Hippocampal formation (tissue), 2 donors: ENCODE results near the gene COQ8A.

Experiments used
- DNase-seq, 2 donors: peaks; one replicate each; lab custom pipeline; 2025; lab: John Stamatoyannopoulos, UW

COQ8A gene

DNA sequence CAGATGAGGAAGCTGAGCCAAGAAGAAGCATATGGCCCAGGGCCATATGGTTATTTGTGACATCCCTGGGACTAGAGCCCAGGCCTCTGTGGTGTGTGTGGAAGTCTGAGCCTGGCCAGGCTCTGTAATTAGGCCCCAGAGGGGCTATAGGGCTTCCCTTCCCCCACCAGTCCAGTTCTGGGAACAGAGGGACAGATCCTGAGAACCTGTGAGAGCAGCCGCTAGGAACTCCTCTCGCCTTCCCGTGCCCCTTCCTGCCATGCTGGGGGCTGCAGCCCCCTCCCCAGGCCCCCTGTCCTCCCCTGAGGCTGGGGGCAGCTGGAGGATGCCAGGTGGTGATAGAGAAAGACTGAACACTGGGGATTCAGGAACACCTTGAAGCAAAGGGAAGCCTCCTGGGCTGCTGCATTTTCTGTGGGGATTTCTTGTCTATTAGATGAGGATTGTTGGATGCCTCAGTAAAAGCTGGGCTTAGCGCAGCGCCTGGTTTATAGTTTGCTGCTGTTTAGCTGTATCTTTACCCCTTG is 33.3 kb downstream of the COQ8A start:
- no peak for DNase-seq

DNA sequence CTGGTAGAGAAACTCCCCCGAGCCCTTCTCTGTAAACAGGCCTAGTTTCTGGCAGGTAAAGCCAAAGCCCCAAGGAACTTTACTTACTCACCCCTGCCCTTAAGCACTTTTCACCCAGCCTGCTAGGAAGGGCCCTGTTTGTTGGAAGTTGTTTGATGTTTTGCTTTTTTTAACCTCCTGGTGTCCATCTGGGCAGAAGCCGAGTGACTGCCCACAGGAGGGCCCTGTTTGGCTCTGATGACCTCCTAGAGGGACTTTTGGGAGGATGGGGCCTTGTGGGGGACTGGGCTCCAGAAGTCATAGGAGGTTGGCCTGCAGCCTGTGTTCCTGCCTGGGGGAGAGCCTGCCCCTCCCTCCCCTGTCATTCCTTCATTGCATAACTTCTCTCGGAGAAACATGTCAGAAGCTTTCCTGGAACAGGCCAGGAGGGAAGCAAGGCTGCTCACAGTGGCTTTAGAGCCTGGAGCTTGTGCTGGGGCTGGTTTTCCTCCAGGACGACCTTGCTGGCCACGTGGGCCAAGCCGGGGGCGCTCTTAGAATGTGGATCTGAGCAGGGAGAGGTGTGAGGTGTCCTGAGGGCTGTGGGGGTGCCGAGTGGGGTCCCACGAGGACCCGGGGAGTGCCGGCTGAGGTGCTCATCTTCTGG is 33.9 kb downstream of the COQ8A start:
- DNase-seq, result no peak

DNA sequence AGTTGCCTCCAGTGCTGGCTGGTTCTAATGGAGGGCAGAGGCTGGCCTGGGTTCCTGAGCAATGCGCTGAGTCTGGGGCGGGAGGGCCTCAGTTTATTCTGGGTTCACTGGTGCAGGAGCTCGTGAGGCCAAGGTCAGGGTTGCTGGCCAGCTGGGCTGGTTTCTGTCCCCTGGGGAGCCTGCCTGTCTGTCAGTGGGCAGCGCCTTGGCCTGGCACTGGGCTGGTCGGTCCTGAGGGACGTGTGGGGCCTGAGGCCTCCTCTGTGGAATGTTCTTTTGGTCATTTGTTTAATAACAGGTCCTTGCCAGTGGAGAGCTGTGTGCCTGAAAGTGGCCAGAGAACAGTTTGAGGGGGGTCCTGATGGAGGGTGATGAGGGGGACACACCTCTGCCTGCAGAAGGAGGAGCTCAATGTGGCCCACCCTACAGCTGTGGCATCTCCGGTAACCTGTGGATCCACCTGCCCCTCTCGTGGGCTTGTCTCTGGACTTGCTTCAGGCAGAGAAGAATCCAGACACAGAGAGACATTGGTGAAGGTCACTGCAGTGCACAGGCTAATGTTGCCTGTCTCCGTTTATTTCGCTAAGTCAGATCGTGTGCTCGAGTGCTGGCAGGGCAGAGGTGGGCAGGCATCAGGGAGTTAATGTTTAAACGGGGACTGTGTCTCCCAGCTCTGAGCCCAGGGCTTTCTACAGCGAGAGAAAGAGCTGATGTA is 34.6 kb downstream of the COQ8A start:
- DNase-seq, result no peak

DNA sequence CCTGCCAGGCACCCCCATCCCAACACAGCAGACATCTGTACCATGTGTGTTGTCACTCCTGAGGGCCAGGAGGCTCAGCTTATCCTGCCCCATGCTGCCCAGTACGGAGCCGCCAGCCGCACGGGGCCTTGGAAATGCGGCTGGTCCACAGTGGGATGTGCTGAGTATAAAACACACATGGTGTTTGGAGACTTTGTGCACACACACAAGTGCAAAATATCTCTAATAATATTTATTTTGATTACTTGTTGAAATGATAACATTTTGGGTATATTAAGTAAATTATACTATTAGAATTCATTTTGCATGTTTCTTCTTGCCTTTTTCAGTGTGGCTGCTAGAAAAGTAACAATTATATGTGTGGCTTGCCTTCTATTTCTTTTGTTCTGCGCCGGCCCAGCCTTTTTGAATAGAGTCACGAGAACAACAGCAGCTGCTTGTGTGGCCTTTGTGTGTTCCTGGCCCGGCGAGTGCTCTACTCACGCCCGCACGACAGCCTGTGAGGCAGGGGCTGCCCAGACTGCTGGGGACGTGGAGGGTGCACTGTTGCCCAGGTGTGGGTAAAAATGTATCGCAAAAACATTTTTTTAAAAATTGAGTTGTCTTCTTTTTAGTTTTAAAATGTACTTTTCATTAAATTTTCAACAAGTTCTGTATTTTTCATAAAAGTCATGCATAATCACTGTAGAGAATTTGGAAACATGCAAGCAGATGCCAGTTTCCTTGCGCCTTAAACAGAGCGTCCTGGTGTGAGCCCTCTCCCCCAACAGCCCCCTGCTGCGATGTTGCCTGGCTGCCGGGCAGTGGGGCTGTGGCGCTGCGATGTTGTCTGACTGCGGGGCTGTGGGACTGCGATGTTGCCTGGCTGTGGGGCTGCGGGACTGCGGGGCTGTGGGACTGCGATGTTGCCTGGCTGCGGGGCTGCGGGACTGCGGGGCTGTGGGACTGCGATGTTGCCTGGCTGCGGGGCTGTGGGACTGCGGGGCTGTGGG is 35.5 kb downstream of the COQ8A start:
- DNase-seq, result peak; percentile 76 to 86

DNA sequence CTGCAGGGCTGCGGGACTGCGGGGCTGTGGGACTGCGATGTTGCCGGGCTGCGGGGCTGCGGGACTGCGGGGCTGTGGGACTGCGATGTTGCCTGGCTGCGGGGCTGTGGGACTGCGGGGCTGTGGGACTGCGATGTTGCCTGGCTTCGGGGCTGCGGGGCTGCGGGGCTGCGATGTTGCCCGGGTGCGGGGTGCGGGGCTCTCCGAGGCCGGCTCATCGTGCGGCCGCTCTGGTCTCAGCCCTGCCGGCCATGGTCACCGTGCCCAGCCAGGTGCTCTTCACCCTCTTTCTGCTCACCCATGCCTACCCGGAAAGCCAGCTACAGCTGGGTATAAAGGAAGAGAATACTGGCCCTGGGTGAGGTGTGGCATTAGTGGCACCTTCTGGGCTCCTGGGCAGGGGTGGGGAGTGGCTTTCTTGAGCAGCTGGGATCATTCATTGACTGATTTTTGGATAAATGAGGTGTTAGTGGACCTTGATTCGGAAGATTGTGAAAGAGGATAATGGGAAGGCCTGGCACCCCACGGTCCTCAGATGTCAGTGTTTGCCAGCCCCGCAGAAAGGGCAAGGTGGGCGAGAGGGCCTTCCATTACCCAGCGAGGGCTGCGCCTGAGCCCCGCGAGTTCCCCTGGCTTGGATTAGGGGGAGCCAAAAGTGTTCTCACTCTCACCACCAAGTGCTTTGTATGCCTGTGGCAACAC is 36.3 kb downstream of the COQ8A start:
- no peak for DNase-seq

DNA sequence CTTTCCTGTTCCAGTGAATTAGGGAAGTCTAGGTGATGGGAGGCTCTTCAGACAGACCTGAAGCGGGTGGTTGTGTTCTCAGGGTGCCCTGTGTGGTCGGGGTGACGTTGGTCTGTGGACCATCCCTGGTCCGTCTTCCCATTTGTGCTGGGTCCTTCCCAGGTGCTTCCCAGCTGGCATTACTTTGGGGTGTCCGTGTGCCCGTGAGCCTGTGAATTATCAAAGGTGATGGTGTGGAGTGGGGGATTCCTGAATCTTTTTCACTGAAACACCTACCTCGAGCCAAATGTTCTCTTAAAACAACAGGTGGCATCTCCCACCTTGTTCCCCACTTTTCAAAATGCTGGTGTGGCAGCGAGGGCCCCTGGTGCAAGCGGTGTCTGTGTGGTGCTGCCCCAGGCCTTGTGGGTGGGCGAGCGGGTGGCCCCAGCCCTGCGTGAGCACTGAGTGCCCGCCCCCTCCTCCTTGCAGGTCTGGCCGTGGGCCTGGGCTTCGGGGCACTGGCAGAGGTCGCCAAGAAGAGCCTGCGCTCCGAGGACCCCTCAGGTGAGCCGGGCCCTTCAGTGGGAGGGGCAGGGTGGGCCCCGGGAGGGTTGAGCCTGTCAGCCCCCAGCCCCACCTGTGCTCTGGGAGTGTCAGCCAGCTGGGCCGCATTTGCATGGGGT is 37.0 kb downstream of the COQ8A start:
- DNase-seq, result no peak

DNA sequence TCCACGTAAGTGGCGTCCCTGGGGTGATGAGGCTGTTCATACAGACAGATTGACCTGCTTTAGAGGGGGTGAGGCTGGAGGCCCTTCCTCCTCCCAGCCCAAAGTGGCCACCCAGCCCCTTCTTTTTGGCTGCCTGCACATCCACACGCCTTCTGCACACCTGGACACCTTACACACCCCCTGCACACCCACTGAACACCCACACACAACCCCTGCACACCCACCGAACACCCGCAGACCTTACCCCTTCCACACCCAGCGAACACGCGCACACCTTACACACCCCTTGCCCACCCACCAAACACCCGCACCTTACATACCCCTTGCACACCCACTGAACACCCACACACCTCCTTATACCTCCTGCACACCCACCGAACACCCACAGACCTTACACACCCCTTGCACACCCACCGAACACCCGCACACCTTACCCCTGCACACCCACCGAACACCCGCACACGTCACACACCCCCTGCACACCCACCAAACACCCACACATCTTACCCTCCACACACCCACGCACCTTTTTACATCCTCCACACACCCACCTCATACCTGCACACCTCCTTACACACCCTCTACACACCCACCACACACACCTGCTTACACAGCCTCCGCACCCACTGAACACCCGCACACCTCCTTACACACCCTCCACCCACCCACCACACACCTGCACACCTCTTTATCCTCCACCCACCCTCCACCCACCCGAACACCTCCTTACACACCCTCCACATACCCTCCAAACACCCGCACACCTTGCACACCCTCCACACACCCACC is 37.7 kb downstream of the COQ8A start:
- DNase-seq, result no peak

DNA sequence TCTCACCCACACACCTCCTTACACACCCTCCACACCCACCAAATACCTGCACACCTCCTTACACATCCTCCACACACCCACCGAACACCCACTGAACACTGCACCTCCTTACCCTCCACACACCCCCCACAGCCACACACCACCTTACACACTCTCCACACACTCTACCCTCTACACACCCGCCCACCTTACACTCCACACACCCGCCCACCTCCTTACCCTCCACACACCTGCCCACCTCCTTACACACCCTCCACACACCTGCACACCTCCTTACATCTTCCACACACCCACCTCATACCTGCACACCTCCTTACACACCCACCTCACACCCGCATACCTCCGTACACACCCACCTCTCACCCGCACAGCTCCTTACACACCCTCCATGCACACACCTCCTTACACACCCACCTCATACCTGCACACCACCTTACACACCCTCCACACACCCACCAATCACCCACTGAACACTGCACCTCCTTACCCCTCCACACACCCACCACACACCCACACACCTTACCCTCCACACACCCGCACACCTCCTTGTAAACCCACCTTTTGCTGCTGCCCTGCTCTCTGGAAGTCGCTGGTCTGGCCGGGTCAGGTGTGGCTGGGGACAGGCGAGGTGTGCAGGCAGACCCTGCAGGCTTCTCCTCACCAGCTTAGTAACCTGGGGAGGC is 38.5 kb downstream of the COQ8A start:
- no peak for DNase-seq

DNA sequence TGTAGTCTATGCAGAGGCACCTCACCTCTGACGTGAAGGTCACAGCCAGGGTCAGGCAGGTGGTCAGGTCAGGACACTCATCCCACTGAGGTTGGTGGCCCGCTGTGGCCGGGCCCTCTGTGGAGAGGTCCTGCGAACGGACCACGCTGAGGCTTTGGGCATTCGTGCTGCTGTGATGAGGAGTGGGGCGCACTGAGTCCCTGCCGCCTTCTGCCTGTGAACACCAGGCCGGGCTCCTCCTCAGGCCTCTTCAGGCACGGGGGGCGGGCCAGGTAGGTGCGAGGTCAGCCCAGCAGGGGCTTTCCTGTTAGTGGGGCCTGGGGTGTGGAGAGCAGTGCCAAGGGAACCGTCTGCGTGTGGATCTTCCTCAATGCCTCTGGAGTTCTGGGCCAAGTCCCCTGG is 39.0 kb downstream of the COQ8A start:
- DNase-seq, result no peak

DNA sequence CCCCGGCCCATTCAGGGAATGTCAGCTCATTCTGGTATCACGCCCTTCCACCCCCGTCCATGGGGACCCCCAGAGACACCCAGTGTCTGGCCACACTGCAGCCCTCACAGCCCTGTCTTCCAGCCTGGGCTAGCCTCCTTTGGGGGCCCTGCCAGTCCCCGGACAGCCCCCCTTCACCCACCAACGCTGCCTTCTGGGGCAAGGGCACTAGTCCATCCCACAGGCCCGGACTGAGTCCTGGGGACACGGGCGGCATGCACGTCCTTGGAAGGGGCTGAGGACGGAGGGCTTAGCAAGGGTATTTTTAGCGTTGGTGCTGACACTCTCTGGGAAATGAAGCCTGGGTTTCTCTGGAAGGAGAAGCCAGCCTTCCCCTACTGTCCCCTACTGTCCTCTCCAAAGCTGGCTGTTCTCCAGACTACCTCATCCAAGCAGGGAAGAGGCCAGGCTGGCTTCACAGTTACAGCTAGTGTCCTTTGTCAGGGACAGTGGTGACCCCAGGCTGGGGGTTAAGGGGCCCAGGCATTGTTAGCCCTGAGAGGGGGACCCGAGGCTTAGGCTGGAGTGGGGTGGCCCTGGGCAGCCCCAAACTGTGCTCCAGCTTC is 39.5 kb downstream of the COQ8A start:
- DNase-seq, result peak in 1 of 2 donors; percentile 62

DNA sequence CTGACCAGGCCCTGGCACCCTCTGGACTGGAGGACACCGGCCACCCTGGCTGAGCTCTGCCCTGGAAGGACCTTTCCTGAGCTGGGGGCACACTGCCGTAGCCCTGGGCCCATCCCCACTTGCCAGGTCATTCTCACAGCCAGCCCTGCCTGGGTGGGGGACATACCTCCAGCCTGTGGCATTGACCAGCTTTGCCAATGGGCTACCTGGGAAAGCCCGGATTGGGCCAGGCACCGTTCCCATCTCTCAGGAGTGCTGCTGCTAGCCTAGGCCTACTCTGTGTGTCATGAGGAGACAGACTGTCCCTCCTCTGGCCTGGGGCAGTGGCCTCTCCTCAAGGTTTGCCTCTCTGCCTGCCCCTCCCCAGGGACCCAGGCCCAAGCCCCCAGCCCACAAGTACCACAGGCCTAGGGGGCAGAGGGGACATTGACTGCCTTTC is 40.0 kb downstream of the COQ8A start:
- DNase-seq, result no peak

DNA sequence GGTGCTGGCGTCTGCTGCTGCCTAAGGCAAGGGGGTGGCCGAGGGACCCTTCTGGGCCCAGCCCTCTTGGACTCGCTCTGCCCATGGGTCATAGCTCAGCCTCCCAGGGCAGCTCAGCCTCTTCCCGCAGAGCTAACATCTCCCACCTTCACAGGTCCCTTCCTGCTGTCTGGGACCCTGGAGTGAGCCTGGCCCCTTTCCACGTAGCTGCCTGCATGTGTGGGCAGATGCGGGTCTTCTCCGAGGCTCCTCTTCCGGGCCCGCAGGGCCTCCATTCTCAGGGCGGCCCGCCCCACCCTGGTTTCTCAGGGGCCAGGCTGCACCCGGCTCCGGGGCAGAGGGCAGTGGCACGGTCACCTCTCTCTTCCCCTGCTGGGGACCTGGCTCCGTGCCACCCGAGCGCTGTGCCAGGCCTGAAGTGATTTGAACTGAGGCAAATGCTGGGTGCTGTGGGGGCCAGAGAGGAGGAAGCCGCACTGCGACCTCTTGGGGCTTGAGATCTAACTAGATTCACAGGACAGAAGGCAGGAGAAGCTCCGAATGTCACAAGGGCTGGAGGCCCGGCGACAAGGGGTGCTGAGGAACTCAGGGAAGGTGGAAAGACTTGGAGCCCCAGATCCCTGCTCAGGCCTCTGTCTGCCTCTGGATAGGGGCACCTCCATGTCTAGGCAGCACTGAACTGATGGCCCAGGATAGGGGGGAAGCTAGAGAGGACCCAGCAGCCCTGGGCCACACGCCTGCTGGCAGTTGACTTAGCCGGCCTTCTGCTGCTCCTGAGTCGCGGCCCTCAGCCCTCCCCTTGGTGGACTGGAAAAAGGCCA is 40.7 kb downstream of the COQ8A start:
- DNase-seq, result no peak

DNA sequence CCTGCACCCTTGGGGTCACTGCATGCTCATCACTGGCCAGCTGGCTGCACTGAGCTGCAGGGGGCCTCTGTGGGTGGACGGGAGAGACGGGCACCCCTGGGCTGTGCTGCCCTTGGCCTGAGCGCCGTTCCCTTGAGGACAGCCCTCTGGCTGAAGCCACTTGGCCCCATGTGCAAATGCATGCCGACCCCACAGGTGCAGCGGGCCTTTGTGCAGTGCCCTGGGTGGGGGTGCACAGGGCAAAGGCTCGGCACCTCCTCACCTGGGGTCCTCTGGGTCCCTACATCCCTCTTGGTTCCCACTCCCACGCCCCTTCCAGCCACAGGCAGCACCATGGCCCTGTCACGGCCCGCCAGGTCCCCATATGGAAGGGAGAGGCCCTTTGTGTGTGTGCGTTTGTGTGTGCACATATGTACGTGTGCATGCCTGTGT is 41.3 kb downstream of the COQ8A start:
- DNase-seq, result no peak

DNA sequence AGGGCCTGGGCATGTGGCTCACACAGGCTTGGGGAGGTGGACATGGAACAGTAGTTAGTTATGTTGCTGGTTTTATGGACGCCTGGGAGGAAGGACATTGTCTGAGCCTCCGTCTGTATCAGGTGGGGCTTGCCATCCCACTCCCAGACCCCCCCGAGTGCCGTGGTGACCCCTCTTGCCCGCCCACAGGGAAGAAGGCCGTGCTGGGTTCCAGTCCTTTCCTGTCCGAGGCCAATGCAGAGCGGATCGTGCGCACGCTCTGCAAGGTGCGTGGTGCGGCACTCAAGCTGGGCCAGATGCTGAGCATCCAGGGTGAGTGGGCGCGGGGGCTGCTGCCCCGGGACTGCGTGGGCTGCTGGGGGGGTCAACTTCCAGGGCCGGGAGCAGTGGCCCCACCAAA is 41.7 kb downstream of the COQ8A start:
- DNase-seq, result no peak

DNA sequence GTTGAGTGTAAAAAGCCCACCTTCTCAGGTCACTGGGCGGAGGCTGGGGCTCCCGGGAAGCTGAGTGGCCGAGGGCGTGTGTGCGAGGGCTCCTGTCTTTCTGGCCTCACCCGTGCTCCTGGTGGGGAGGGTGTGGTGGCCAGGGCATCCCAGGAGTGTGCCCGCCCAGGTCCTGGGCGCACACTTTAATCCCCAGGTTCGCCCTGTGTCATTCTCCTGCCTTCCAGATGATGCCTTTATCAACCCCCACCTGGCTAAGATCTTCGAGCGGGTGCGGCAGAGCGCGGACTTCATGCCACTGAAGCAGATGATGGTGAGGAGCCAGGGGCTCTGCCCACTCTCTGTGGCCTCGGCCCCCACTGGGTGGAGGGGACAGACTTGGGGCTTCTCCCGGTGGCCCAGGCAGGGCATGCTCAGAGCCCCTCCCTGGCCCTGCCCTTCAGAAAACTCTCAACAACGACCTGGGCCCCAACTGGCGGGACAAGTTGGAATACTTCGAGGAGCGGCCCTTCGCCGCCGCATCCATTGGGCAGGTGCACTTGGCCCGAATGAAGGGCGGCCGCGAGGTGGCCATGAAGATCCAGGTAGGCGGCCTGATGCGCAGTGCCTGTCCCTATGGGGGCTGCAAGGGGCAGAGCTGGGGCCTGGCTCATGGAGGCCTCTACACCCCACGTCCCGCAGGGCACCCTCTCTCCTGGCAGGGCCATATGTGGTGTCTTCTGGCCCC is 42.5 kb downstream of the COQ8A start:
- DNase-seq, result no peak

DNA sequence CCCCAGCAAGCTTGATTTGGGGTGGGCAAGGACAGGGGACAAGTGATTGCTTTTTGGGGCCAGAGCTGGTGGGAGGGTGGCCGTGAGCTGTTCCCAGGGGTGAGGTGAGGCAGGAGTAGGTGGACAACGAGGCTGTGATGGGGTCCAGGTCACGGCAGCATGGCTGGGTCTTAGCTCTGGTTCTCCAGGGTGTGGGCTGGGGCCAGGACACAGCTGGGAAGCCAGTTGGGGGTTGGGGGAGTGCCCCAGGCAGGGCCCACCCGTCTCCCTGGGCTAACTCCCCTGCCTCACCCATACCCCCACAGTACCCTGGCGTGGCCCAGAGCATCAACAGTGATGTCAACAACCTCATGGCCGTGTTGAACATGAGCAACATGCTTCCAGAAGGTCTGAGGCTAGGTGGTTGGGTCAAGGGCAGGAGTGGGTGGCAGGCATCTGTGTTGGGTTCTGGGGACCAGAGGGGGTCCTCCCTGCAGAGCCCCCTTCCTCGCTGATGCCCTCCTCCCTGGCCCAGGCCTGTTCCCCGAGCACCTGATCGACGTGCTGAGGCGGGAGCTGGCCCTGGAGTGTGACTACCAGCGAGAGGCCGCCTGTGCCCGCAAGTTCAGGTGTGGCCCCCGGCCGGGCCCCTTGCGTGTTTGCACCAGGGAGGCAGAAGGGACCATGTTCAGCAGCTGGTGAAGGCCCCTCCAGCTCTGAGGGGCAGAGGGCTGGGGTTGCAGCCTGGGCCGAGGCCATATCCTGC is 43.3 kb downstream of the COQ8A start:
- no peak for DNase-seq

DNA sequence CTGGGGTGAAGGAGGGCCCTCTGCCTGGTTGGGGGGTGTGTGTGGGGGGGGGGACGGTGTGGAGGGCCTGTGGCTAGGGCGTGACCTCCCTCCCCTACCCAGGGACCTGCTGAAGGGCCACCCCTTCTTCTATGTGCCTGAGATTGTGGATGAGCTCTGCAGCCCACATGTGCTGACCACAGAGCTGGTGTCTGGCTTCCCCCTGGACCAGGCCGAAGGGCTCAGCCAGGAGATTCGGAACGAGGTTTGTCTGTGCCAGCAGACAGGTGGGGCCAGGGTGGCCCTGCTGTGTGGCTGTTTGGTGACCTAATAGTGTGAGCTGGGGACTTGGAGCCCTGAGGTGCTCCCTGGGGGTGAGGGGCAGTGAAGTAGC is 43.9 kb downstream of the COQ8A start:
- no peak for DNase-seq
